NK-92 (cell line): ENCODE results near the gene ZNF10.

Experiments used
- DNase-seq: peaks from one replicate; lab custom pipeline; 2025; ENCODE audit not compliant: unreplicated experiment; lab: John Stamatoyannopoulos, UW

The ZNF10 gene

DNA sequence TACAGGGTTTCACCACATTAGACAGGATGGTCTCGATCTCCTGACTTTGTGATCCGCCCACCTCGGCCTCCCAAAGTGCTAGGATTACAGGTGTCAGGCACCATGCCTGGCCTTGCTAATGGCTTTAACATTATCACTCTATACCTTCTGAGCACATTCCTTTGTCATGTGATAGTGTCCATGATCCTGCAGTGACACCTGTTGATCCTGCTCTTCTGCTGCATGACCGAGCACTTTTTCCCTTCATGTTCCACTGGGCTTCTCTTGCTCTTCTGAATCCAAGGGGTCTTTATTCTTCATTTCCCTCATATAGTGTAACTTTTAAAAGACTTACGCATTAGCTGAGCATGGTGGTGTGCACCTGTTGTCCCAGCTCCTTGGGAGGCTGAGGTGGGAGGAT lies 62.4 kb downstream of the ZNF10 start:
- no peak for DNase-seq

DNA sequence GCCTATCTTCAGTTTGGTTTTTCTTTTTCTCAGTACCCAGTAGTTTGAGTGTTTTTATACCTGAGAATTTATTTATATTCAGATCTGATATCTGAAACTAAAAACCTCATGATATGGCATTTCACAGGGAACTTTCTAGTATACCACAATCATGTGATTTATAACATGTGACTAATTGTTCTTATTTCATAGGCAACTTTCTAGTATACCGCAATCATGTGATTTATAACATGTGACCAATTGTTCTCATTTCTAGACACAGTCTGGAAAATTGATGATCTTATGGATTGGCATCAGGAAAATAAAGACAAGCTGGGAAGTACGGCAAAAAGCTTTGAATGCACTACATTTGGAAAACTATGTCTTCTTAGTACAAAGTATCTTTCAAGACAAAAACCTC lies 71.5 kb downstream of the ZNF10 start:
- no peak for DNase-seq

DNA sequence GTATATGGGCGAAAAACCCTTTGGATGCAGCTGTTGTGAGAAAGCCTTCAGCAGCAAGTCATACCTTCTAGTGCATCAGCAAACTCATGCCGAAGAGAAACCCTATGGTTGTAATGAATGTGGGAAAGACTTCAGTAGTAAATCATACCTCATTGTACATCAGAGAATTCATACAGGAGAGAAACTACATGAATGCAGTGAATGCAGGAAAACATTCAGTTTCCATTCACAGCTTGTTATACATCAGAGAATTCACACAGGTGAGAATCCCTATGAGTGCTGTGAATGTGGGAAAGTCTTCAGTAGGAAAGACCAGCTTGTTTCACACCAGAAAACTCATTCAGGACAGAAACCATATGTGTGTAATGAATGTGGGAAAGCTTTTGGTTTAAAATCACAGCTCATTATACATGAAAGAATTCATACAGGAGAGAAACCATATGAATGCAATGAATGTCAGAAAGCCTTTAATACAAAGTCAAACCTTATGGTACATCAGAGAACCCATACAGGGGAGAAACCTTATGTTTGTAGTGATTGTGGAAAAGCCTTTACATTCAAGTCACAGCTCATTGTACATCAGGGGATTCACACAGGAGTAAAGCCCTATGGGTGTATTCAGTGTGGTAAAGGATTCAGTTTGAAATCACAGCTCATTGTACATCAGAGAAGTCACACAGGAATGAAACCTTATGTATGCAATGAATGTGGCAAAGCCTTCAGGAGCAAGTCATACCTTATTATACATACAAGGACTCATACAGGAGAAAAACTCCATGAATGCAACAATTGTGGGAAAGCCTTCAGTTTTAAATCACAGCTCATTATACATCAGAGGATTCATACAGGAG lies 72.3 kb downstream of the ZNF10 start:
- no peak for DNase-seq

DNA sequence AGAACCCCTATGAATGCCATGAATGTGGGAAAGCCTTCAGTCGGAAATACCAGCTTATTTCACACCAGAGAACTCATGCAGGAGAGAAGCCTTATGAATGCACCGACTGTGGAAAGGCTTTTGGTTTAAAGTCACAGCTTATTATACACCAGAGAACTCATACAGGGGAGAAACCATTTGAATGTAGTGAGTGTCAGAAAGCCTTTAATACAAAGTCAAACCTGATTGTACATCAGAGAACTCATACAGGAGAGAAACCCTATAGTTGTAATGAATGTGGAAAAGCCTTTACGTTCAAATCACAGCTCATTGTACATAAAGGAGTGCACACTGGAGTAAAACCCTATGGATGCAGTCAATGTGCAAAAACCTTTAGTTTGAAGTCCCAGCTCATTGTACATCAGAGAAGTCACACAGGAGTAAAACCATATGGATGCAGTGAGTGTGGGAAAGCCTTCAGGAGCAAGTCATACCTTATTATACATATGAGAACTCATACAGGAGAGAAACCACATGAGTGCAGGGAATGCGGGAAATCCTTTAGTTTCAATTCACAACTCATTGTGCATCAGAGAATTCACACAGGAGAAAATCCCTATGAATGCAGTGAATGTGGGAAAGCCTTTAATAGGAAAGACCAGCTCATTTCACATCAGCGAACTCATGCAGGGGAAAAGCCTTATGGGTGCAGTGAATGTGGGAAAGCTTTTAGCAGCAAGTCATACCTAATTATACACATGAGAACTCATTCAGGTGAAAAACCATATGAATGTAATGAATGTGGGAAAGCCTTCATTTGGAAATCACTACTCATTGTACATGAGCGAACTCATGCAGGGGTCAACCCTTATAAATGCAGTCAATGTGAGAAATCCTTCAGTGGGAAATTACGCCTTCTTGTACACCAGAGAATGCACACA lies 73.2 kb downstream of the ZNF10 start:
- no peak for DNase-seq

DNA sequence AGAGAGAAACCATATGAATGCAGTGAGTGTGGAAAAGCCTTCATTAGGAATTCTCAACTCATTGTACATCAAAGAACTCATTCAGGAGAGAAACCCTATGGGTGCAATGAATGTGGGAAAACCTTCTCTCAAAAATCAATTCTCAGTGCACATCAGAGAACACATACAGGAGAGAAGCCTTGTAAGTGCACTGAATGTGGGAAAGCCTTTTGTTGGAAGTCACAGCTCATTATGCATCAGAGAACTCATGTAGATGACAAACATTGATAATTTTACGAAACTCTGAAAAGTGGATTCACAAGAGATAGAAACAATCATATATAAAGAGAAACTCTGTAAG lies 73.8 kb downstream of the ZNF10 start:
- DNase-seq, result no peak

DNA sequence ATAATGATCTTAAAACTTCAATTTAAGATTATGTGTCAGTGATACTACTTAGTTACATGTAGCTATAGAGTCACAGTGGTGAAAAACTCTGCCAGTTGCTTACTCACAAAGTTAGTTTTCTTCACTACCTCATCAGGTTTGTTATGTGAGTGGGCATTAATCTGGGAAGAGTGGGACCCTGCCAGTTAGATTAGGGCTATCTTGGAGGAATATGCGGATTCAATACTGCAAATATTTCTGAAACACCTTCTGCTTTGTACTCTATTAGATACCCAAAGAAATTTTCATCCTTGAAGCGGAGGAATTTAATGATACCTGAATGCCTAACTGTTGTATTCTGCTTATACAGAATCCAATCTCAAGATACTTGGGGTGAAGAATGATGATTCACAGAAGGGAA lies 76.0 kb downstream of the ZNF10 start:
- no peak for DNase-seq
